GM21360 (cell line): ENCODE measurements around the gene XPOT.

Experiments
- ATAC-seq: cut with Tn5 transposase; IDR thresholded peaks from one replicate; pipeline ENCODE4 v1.9.1; 2021; ENCODE audit warnings: mild to moderate bottlenecking, moderate library complexity; ENCODE audit not compliant: unreplicated experiment

Gene XPOT

GRCh38 chr12:64419696-64420095 lies 15.5 kb downstream of the XPOT start:
- ATAC-seq: no peak

DNA sequence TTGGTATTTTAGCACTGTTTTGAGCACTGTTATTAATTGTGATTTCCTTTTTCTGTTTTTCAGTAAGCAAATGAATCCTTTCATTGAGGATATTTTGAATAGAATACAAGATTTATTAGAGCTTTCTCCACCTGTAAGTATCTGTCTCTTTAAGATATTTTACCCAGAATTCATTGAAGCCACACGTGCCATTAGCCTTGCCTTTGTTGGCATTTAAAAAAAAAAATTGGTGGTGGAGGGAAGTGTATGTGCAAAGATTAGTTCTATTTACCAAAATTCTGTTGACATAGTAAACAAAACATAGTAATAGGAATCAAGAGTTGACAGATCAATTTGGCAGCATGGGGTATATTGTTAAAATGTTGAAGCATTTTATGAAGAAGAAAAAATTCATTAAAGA lies 23.8 kb downstream of the XPOT start:
- no peak for ATAC-seq

GRCh38 chr12:64428956-64429355 lies 24.8 kb downstream of the XPOT start:
- no peak for ATAC-seq

GRCh38 chr12:64430886-64431285 lies 26.7 kb downstream of the XPOT start:
- ATAC-seq: no peak

- no peak for ATAC-seq
Measured at GRCh38 chr12:64431791-64432190, 27.6 kb downstream of the XPOT start.

DNA sequence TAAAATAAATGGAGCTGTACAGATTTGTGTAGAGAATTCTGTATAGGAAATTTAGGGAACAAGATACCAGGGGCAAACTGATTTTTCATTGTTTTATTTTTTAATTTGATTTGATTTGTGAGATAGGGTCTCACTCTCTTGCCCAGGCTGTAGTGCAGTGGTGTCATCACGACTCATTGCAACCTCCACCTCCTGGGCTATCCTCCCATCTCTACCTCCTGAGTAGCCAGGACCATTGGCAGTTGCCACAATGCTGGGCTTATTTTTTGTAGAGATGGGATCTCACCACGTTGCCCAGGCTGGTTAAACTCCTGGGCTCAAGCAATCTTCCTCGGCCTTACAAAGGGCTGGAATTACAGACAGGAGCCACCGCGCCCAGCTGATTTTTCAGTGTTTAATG lies 29.7 kb downstream of the XPOT start:
- ATAC-seq: no peak

GRCh38 chr12:64440100-64440499 lies 35.9 kb downstream of the XPOT start:
- ATAC-seq: no peak

DNA sequence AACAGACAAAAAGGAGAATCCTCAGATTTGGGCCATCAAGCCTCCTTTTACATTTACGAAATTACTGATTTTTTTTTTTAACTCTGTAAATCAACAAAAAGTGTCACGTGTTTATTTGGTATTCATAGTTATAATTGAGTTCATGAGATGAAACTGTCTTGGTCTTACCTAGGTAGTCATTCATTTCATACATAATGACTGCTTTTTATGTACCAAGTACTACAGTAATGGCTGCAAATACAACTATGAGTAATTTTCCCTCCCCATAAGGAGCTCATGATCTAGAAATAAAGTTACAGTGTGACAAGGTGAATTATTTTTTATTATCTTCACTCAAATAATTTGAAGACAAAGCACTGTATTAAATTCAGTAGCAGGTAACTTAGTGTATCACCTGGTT lies 41.3 kb downstream of the XPOT start:
- ATAC-seq: no peak

- no peak for ATAC-seq
Measured at GRCh38 chr12:64446295-64446694, 42.1 kb downstream of the XPOT start.

DNA sequence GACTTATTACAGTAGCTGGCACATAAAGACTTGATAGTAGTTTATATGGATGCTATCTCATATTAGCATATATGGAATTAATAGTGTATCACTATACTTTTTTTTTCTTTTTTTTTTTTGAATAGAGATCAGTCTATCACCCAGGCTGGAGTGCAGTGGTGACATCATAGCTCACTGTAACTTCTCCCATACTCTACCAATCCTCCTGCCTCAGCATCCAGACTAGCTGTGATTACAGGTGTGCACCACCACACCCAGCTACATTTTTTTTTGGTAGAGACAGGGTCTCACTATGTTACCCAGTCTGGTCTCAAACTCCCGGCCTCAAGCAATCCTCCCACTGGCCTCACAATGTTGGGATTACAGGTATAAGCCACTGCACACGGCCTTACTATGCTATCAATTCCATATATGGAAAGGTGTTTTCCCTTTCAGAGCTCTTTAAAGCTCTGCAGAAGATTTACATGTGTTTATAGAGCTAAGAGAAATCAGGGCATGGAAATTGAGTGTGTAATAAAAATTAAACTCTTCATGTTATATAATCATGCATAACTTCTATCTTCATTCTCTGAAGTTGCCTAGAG lies 46.0 kb downstream of the XPOT start:
- ATAC-seq: no peak

DNA sequence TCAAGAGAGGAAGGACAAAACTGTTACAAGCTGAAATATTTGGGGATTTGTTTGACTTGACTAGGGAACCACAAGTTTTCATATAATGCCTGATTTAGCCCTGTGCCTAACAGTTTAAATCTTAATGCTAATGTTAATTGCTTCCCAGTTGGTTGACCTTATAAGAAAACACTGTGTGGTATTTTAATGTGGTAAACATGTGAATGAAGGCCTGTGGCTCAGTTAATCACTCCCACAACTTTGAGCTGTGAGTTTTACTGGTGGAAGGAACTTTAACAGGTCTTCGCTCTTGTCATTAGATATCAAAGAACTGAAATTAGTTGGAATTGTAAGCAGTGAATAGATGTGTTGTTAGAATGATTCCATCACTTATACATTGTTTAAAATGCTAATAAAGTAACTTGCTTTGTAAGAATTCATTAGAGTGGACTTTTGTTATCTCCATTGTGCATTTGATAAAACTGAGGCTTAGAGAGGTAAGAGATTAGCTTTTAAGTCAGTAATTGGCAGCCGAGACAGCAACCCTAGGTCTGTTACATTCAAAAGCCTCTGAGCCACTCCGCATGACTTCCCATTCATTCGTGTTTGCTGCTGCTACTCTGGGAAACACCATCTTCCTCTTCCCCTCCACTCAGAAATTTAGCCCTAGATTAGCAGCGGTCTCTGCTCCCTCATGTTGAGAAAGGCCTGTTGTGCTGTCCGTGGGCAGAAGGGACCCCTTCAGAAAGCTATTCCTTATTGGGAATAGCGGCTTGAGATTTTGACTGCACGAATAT lies 46.7 kb downstream of the XPOT start:
- ATAC-seq: no peak

GRCh38 chr12:64451687-64452558 lies 47.7 kb downstream of the XPOT start, which contains the start of gene TBK1:
Gene TBK1 (plus strand): TSS chr12:64452120. CDS start chr12:64455871, 3,751 bp downstream.
- peak; percentile 85 for ATAC-seq

DNA sequence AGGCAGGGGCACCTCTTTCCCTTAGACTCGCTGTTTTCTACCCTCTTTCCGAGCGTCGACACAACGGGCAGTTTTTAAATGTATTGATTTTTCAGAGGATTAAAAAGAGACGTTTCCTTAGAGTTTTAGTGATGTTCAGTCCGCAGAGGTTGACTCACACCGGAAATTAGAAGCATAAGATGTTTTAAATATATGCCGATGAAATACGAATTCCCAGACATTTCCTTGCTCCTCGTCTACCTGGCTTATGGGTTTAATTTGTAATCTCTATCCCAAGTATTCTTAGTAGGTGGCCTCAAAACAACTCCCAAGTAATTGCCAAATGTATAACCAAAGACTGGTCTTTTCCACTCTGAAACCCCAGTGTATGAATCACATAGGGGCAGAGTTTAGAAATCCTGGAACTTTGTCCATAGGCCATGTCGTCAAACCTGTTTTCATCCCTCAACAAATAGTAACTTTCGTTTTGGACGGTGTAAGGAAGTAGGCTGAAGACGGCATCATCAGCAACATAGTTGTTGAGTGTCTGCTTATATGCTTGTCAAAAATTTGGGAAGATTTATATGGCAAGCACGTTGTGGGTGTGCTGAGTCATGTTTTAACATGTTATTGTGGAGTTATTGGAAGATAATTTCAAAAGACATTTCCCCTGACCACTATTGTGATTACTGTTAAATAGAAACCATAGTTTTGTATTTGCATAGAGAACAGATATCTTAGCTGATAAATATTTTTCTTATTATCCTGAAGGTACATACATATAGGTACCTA lies 48.6 kb downstream of the XPOT start:
- ATAC-seq: no peak

DNA sequence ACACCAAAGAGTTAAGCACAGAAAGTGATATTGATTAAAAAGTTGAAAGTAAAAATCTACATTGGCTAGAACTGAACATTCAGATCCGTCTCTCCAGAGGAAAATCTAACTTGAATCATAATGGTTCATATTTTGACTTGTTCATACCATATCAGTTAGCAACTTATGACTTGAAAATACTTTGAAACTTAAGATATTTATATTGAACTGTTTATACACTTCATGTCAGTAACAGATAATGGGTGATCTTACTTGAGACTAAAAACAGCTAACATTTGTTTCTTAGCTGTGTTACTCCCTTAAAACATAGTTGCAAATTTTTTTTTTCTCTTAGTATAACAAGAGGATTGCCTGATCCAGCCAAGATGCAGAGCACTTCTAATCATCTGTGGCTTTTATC lies 51.3 kb downstream of the XPOT start:
- ATAC-seq: no peak

DNA sequence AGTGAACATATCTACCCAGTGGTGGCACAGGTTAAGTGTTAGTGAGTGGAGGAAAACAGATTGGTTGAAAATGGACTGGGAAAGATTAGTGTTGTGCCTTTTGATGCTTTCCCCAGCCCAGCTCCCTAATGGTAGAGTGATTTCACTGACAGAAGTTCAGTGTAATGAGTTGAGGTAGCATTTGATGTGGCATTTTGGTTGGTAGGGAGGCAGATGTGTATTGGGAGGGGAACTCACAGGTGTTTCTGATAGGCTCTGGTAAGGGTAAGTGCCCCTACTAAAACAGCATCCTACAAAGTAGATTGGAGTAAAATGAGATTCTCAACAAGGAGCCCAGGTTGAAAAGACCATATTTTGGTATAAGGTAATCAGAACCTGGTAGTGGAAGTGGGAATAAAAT lies 51.9 kb downstream of the XPOT start:
- ATAC-seq: no peak

GRCh38 chr12:64457032-64457431 lies 52.8 kb downstream of the XPOT start:
- no peak for ATAC-seq

- no peak for ATAC-seq
Measured at GRCh38 chr12:64457466-64457865, 53.3 kb downstream of the XPOT start.

GRCh38 chr12:64457923-64458322 lies 53.7 kb downstream of the XPOT start:
- no peak for ATAC-seq

DNA sequence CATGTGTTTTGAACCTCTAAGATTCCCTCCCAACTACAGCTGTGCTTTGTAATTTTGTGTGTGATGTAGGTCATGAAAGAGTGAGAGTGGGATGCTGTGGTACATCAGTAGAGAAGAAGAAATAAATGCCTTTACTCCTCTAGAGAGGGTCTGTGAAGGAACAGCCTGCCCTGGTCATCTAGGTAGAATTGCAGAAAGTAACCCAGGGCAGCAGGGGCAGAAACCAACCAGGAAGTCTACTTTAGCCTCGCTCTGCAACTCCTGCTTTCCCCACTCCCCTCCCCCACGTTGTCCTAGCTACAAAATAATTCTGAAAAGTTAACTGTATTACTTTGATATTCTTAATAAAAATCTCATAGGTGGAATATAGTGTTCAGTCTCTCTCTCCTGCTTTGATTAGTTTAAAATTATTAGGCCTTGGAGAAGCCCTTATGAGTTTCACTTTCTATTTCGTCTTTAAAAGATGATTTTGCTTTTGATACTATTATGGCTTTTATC lies 55.3 kb downstream of the XPOT start:
- no peak for ATAC-seq

DNA sequence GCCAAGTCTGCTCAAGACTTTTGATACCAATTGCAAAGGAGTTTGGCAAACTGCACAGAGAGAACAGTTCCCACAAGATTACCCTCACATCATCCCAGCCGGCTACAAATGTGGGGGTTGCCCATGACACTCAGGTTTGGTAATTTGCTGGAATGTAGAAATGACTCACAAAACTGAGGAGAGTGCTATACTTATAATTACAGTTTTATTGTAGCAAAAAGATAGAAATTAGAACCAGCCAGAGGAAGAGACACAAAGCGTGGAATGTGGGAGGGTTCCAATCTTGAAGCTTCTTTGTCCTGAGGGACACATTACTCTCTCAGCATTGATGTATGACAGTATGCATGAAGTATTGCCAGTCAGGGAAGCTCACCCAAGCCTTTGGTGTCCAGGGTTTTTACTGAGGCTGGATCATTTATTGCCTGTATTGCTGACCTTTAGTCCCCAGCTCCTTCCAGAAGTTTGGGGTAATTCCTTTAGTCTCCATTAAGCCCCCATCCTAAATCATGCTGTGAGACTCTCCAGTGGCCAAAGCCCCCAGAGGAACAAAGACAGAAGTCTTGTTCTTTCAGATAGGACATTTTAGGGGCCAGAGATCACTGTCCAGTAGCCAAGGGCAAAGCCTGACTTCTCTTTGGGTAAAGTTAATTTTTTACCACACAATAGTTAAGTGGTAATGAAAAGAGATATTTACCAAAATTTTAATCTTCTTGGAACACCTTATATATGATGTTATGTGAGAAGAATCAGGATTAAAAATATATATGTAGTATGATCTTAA lies 57.6 kb downstream of the XPOT start:
- ATAC-seq: no peak
